Hindlimb muscle (tissue), 1 donor: ENCODE measurements around the gene LGI2. TPM values are rescaled to one million over a fixed set of nuclear protein-coding genes. Genes with fewer than 3 reads are reported as not detected.

Source experiments
- DNase-seq: peaks from one replicate; pipeline ENCODE4 v3.0.0-alpha.2; 2013
- polyA plus RNA-seq: library from polyadenylated mRNA; unstranded; fragments of 120-200 nt; gene quantifications from one replicate; pipeline ENCODE4 v1.2.1, GENCODE V29; 2013; ENCODE audit not compliant: insufficient read length

The LGI2 gene
- polyA plus RNA-seq, 1 donor = 3.4 TPM

- no peak for DNase-seq
Observed at GRCh38 chr4:24957886-24958285, 72.9 kb downstream of the LGI2 start.

- DNase-seq = no peak
Observed at GRCh38 chr4:24956763-24957162, 74.0 kb downstream of the LGI2 start.

- DNase-seq = no peak
Observed at GRCh38 chr4:24956091-24956490, 74.7 kb downstream of the LGI2 start.

- DNase-seq = no peak
Observed at GRCh38 chr4:24952667-24953066, 78.1 kb downstream of the LGI2 start.

GRCh38 chr4:24949970-24950369 lies 80.8 kb downstream of the LGI2 start:
- no peak for DNase-seq

Other genes starting within 250 kb of the LGI2 start
- gene SOD3, start 235.4 kb downstream of the LGI2 start, polyA plus RNA-seq = 30.0 TPM
- 13.8 TPM for gene CCDC149, start 117.9 kb downstream of the LGI2 start, polyA plus RNA-seq
- 9.7 TPM for gene SEPSECS, start 129.5 kb upstream of the LGI2 start, polyA plus RNA-seq
- gene PI4K2B, start 203.1 kb upstream of the LGI2 start, polyA plus RNA-seq = 7.2 TPM